Measurements from ENCODE around the gene CELSR2.
A peak's percentile ranks its signal among the peaks of the same experiment; 100 is the strongest.

CELSR2 gene

GRCh38 chr1:109252167-109252892, 3.0 kb downstream of the CELSR2 start:
- no peak for DNase-seq (ENCODE audit: low spot score)

GRCh38 chr1:109252893-109253802, 3.8 kb downstream of the CELSR2 start:
- DNase-seq (ENCODE audit: low spot score): no peak

- no peak for DNase-seq (ENCODE audit: low spot score)
Observed at GRCh38 chr1:109253803-109254620, 4.7 kb downstream of the CELSR2 start.

GRCh38 chr1:109254621-109255096, 5.3 kb downstream of the CELSR2 start:
- no peak for DNase-seq (ENCODE audit: low spot score)

GRCh38 chr1:109255097-109255651, 5.8 kb downstream of the CELSR2 start:
- DNase-seq (ENCODE audit: low spot score): no peak

GRCh38 chr1:109255678-109256077, 6.3 kb downstream of the CELSR2 start:
- DNase-seq (ENCODE audit: low spot score): no peak

- DNase-seq (ENCODE audit: low spot score): no peak
Observed at GRCh38 chr1:109256085-109256484, 6.7 kb downstream of the CELSR2 start.

- no peak for DNase-seq (ENCODE audit: low spot score)
Observed at GRCh38 chr1:109256971-109257681, 7.8 kb downstream of the CELSR2 start.

- DNase-seq (ENCODE audit: low spot score): no peak
Observed at GRCh38 chr1:109257682-109258421, 8.5 kb downstream of the CELSR2 start.

GRCh38 chr1:109258481-109259466, 9.4 kb downstream of the CELSR2 start:
- DNase-seq (ENCODE audit: low spot score): no peak

GRCh38 chr1:109259674-109260557, 10.6 kb downstream of the CELSR2 start:
- no peak for DNase-seq (ENCODE audit: low spot score)

- no peak for DNase-seq (ENCODE audit: low spot score)
Observed at GRCh38 chr1:109261006-109261405, 11.7 kb downstream of the CELSR2 start.

- DNase-seq (ENCODE audit: low spot score): no peak
Observed at GRCh38 chr1:109261578-109261977, 12.2 kb downstream of the CELSR2 start.

GRCh38 chr1:109262231-109263055, 13.1 kb downstream of the CELSR2 start:
- DNase-seq (ENCODE audit: low spot score): no peak

- no peak for DNase-seq (ENCODE audit: low spot score)
Observed at GRCh38 chr1:109263234-109263596, 13.9 kb downstream of the CELSR2 start.

- DNase-seq (ENCODE audit: low spot score): peak; percentile 80
Observed at GRCh38 chr1:109263597-109264378, 14.4 kb downstream of the CELSR2 start.

GRCh38 chr1:109264379-109264755, 15.0 kb downstream of the CELSR2 start:
- no peak for DNase-seq (ENCODE audit: low spot score)

All from activated CD4-positive, alpha-beta T cell treated with anti-CD3 and anti-CD28 coated beads, Interleukin-2, Interleukin-4, amounts not matched to agents 100 ng/mL and 50 ng/mL, durations not matched to agents 16 hours and 8 hours (primary cell).